ENCODE results near the gene BTBD16. TPM values are rescaled to one million over a fixed set of nuclear protein-coding genes. Genes with fewer than 3 reads are reported as not detected.

BTBD16 gene
- total RNA-seq, 3 donors from 2014 or later, result 0.29 TPM; not detected in 2

DNA sequence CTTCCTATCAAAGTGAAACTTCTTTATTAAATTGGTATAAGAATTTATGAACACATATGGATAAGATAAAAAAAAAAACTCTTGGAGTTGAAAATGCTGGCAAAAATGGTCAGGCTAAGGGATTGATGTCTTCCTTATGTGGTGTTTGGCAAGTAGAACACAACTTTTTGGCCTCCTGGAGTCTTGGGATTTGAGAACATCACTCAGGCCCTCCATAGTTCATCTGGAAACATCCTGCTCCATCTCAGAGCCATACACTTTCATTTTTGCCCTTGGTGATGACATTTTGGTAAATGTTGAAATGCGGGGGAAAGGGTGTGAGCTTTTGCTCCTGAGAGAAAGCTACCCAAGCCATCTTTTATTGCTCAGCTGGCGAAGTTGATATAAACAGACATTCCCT, 27.5 kb upstream of the BTBD16 start:
- no peak for DNase-seq (ENCODE audit: low spot score in 2 of 2)
- no peaks in the 10 kb centered on the region for H3K4me1 ChIP-seq
- no peak overlapping the region for H3K4me3 ChIP-seq
- TF ChIP-seq POLR2A (IDR thresholded peaks at IDR 0.05), result no peak
- TF ChIP-seq CTCF (IDR thresholded peaks at IDR 0.05), result no peak
- TF ChIP-seq POLR2AphosphoS5 (IDR thresholded peaks at IDR 0.05), result no peak
- H3K27me3 ChIP-seq, result no peaks in the 10 kb centered on the region
- no peaks in the 10 kb centered on the region for H3K36me3 ChIP-seq
- intact Hi-C loops (cut with DNase I; ENCODE audit: low total_unique reads), result loop anchor here (5.0 kb wide), 1 partner anchor 484 kb away; no protein-coding TSS in a partner anchor
- H3K27ac ChIP-seq, result no peak overlapping the region
- H3K9me3 ChIP-seq, result no peaks in the 10 kb centered on the region

DNA sequence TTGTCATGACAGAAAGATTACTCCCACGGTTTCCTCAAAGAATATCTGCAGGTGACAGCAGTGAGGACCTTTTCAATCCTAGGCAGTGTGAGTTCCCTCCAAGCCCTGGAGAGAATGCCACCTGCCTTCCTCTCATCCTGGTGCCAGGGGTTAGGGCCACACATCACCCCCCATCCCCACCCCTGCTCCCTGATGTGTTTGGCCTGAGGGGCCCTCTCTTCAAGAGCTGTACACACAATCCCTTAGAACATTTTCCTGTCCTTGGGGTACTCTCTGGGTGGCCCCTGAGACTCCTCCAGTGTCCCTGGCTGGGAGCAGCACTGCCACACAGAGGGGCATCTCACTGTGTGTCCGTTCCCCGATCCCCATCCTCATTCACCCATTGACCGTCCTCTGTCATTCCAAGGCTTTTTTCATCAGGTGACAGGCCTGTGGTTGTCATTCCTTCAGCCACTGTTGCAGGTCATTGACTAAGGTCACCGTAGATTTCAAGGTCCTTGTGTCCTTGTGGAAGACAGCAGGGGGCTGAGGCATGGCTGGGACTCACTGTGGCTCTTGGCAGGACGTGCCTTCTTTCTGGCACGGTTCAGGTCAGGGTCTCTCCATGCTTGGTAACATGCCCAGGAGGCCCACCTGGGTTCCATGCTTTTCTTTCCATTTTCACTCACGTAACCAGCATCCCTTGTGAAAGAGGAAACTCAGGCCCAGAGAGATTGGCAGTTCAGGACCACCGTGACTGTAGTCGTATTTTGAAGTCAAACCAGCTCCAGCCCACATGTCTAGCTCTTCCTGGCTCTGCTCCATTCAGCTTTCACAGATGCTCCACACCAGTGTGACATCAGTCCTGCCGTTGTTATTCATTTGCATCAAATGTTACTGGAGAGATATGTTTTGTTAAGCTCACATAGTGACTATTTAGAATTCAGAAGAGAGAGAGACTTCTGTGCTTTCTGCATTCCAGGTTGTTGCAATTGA, 26.8 kb upstream of the BTBD16 start:
- H3K4me3 ChIP-seq, result no peak overlapping the region
- intact Hi-C loops (cut with DNase I; ENCODE audit: low total_unique reads), result loop anchor here (5.0 kb wide), 1 partner anchor 483 kb away; no protein-coding TSS in a partner anchor
- TF ChIP-seq POLR2A (IDR thresholded peaks at IDR 0.05) (no peak), POLR2AphosphoS5 (IDR thresholded peaks at IDR 0.05) (no peak), CTCF (IDR thresholded peaks at IDR 0.05) (no peak)
- no peaks in the 10 kb centered on the region for H3K27me3 ChIP-seq
- H3K9me3 ChIP-seq, result no peaks in the 10 kb centered on the region
- H3K4me1 ChIP-seq, result no peaks in the 10 kb centered on the region
- no peak overlapping the region for H3K27ac ChIP-seq
- H3K36me3 ChIP-seq, result no peaks in the 10 kb centered on the region
- DNase-seq (ENCODE audit: low spot score in 2 of 2), result no peak

DNA sequence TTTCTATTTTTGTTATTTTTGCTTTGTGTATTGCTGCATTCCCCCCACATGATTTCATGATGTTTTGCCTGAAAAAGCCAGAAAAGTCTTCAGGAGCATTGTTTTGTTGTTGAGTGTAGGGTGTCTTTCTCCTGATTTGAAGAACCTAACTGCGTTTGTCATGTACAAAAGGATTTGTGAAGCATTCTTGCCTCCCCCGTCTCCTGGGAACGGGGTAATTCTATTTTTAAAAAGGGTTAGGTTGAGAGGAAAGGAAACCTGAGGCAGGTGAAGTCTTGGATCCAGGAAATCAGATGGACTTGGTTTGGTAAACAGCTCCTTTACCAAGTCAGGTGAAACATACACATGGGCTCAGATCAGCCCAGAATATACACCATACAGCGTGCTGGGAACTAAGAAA, 26.0 kb upstream of the BTBD16 start:
- intact Hi-C loops (cut with DNase I; ENCODE audit: low total_unique reads), result no loop called here
- no peak overlapping the region for H3K27ac ChIP-seq

DNA sequence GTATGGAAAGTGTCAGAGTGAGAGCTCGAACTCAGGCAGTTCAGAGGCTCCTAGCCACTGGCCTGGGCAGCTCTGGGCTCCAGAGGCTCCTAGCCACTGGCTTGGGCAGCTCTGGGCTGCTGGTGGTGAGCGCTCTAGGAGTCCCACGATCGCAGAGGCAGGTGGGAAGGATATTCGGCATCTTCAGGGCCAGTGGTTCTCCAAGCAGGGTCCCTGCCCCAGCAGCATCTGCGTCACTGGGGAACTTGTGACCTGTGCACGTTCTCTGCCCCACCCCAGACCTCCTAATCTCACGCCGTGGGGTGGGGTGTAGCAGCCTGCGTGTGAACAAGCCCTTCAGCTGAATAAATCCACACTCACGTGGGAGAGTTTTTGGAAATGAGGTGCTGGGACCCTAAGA, 25.2 kb upstream of the BTBD16 start:
- H3K27ac ChIP-seq, result no peak overlapping the region
- TF ChIP-seq POLR2A (IDR thresholded peaks at IDR 0.05) (no peak), CTCF (IDR thresholded peaks at IDR 0.05) (no peak), POLR2AphosphoS5 (IDR thresholded peaks at IDR 0.05) (no peak)
- no peaks in the 10 kb centered on the region for H3K9me3 ChIP-seq
- H3K4me3 ChIP-seq, result no peak overlapping the region
- H3K36me3 ChIP-seq, result no peaks in the 10 kb centered on the region
- H3K4me1 ChIP-seq, result no peaks in the 10 kb centered on the region
- H3K27me3 ChIP-seq, result no peaks in the 10 kb centered on the region
- no peak for DNase-seq (ENCODE audit: low spot score in 2 of 2)
- intact Hi-C loops (cut with DNase I; ENCODE audit: low total_unique reads), result no loop called here

More for the DNA sequence above, 26.0 kb upstream of the BTBD16 start:
- Histone ChIP-seq H3K9me3 (no peaks in the 10 kb centered on the region), H3K4me3 (no peak overlapping the region), H3K4me1 (no peaks in the 10 kb centered on the region), H3K36me3 (no peaks in the 10 kb centered on the region), H3K27me3 (no peaks in the 10 kb centered on the region)
- TF ChIP-seq CTCF (IDR thresholded peaks at IDR 0.05), result no peak
- no peak for TF ChIP-seq POLR2AphosphoS5 (IDR thresholded peaks at IDR 0.05)
- no peak for DNase-seq (ENCODE audit: low spot score in 2 of 2)

DNA sequence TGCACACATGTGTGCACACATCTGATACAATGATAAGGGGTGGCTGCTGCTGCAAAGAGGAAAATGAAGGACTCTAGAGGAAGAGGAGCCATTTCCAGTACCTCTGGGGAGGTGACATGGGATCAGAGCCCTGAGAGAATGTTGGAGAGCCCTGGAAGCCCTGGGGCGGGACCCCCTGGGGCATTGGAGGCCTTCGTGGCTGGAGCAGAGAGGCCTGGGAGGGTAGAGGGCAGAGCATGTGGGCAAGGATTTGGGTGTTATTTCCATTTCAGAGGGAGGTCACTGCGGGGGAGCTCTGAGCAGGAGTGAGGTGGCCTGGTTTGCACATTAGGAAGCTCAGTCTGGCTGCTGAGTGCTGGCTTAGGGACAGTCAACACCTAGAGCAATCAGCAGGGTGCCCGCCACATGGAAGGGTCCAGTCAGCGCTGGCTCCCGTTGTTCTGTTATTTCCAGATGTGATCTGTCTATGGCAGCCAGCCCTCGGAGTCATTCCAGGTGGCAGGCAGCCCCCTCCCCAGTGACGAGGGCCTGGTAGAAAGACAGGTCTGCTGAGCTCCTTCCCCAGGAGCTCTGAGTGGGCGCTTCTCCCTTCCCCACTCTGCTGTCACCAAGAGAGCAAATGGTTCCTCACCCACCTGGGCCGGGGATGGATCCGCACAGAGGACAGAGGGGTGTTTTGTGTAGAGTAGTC, 24.1 kb upstream of the BTBD16 start:
- Histone ChIP-seq H3K4me1 (no peaks in the 10 kb centered on the region), H3K36me3 (no peaks in the 10 kb centered on the region), H3K9me3 (no peaks in the 10 kb centered on the region), H3K4me3 (no peak overlapping the region), H3K27me3 (no peaks in the 10 kb centered on the region), H3K27ac (no peak overlapping the region)
- TF ChIP-seq POLR2A (IDR thresholded peaks at IDR 0.05) (no peak), CTCF (IDR thresholded peaks at IDR 0.05) (no peak), POLR2AphosphoS5 (IDR thresholded peaks at IDR 0.05) (no peak)
- intact Hi-C loops (cut with DNase I; ENCODE audit: low total_unique reads), result no loop called here
- no peak for DNase-seq (ENCODE audit: low spot score in 2 of 2)

Measured in breast epithelium (tissue), 4 donors.